Nephron progenitor cell (in vitro differentiated cells): Measurements from ENCODE around the gene PALD1.

ENCODE experiments used
- DNase-seq: peaks from one replicate; pipeline ENCODE4 v3.0.0; 2021
- H3K27ac Mint-ChIP-seq: 2 replicates; pipeline ENCODE4 v1.8.0; 2021; ENCODE audit warnings: mild to moderate bottlenecking, moderate library complexity, mixed read lengths
- H3K27me3 Mint-ChIP-seq: 2 replicates; pipeline ENCODE4 v1.8.0; 2021; ENCODE audit warnings: mild to moderate bottlenecking, low read depth, mixed read lengths; ENCODE audit not compliant: poor library complexity
- H3K36me3 Mint-ChIP-seq: 2 replicates; pipeline ENCODE4 v1.8.0; 2021; ENCODE audit warnings: low read depth, mixed read lengths
- H3K4me1 Mint-ChIP-seq: 2 replicates; pipeline ENCODE4 v1.8.0; 2021; ENCODE audit warnings: mixed read lengths
- H3K4me3 Mint-ChIP-seq: 2 replicates; pipeline ENCODE4 v1.8.0; 2021; ENCODE audit warnings: mild to moderate bottlenecking, moderate library complexity, mixed read lengths
- H3K9me3 Mint-ChIP-seq: 2 replicates; pipeline ENCODE4 v1.8.0; 2021; ENCODE audit warnings: mild to moderate bottlenecking, moderate library complexity, mixed read lengths
- CTCF ChIP-seq: fragments of 200-600 bp; sonication (generic); IDR thresholded peaks from 2 replicates; pipeline ENCODE4 v1.5.0; 2021; ENCODE audit warnings: antibody characterized with exemption

PALD1 gene

DNA sequence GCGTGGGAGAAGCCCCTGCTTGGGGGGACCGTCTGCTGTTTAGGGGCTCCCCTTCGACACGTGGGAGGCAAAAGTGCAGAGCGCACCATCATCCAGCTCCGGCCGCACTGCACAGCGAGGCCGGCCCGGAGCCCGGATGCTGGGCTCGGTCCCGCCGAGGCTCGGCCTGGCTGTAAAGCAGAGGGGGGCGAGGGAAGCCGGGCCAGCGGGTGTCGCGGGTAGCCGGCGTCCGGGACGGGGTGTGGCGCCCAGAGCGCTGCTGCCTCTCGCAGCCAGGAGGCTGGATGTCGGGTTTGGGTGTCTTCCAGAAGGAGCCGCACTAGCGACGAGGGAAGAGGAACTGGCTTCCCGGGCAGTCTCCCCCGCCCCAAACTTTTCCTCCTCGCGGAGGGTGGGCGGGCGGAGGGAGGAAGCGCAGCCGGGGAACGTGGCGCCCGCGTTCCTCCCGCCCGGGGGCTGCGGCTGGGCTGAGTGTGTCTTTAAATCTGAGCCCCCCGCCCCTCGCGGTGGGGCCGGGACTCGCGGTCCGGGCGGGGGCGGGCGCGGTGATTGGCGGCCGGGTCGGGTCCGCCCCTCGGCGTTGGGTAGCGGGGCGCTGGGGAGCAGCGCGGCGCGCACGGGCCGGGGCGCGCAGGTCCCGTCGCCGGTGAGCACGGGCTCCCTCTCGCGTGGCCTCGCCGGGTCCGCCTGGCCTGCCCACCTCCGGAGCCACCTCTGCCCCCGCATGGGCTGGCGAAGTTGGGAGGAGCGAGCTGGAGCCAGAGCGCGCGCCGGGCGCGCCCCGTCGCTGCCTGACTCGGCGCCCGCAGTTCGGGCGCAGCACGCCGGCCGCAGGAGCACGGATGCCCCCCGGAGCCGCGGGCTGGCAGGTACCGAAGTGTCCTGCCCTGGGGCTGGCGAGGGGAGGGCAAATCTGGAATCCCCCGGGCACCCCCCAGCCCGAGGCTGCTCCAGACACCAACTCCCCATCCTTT is at the start of gene PALD1:
Gene PALD1 (plus strand): TSS at position 577 of the 974 bp plus-strand sequence. CDS start 47,185 bp downstream, outside the sequence.
- TF ChIP-seq CTCF, result no peak
- peak; percentile 81 for DNase-seq
- Mint-ChIP-seq H3K4me1 (peaks cover 69% of the 10 kb centered on the region), H3K36me3 (no peaks in the 10 kb centered on the region), H3K4me3 (peak within 1 kb of the TSS; percentile 78), H3K27me3 (peaks cover 33% of the 10 kb centered on the region), H3K9me3 (no peaks in the 10 kb centered on the region), H3K27ac (no peak within 1 kb of the TSS)

GRCh38 chr10:70430493-70431445 is 47.8 kb upstream of the PALD1 start:
- no peak for TF ChIP-seq CTCF
- no peak overlapping the region for H3K4me3 Mint-ChIP-seq
- H3K27me3 Mint-ChIP-seq, result no peaks in the 10 kb centered on the region
- H3K36me3 Mint-ChIP-seq, result peaks cover 15% of the 10 kb centered on the region
- H3K4me1 Mint-ChIP-seq, result peaks cover 14% of the 10 kb centered on the region
- no peaks in the 10 kb centered on the region for H3K9me3 Mint-ChIP-seq
- no peak for DNase-seq
- H3K27ac Mint-ChIP-seq, result peak overlapping the region; percentile 57

DNA sequence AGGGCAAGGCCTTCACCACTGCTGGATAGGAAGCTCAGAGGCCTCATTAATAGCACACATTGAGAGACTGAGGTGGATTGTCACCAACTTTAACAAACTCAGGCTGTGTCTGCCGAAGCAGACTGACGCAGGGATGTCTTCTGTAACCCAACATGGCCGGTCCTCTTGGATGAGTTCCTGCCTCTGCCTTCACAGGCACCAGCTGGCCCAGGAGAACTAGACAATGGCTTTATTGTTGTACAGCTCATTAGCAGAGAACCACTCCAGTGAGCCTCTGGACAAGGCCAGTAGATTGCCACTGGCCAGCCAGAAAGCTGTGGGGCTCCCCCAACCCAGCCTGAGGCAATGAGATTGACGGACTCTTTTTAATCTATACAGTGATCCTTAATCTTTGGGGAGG is 46.5 kb upstream of the PALD1 start:
- no peaks in the 10 kb centered on the region for H3K9me3 Mint-ChIP-seq
- no peak for DNase-seq
- no peak overlapping the region for H3K27ac Mint-ChIP-seq
- peaks cover 6% of the 10 kb centered on the region for H3K36me3 Mint-ChIP-seq
- peaks cover 7% of the 10 kb centered on the region for H3K27me3 Mint-ChIP-seq
- TF ChIP-seq CTCF, result no peak
- H3K4me1 Mint-ChIP-seq, result peaks cover 14% of the 10 kb centered on the region
- no peak overlapping the region for H3K4me3 Mint-ChIP-seq

DNA sequence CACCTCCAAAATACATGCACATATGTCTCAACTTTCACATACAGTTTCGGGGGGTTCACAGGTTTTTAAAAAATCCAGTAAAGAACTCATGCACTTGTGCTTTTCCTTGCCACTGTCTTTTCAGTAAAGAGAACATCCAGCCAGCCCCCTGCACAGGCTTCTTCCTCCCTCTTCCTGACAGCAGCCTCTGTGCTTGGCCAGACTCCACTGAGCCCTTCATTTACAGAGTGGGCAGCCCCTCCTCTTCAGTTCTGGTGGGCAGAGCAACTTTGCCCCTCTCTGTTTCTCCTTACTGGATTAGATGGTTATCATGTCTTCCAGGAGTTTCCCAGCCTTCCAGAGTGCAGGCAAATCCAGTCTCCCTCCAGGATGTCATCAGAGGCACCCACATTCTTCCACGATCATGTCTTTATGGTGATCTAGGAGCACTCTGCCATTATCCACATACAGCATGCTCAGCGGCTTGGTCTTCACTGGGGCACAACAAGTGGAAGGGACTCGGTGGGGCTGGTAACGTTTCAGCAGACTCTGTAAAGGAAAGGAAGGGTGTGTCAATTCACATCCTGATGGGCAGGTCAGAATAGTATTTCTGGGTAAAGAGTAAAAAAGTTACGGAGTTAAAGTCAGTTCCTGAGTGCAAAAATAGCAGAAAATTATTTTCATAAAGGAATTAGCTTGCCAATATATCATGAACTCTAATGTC is 45.9 kb upstream of the PALD1 start:
- peaks cover 6% of the 10 kb centered on the region for H3K36me3 Mint-ChIP-seq
- no peak for TF ChIP-seq CTCF
- no peak for DNase-seq
- H3K27ac Mint-ChIP-seq, result no peak overlapping the region
- H3K27me3 Mint-ChIP-seq, result peaks cover 10% of the 10 kb centered on the region
- peaks cover 14% of the 10 kb centered on the region for H3K4me1 Mint-ChIP-seq
- no peak overlapping the region for H3K4me3 Mint-ChIP-seq
- H3K9me3 Mint-ChIP-seq, result no peaks in the 10 kb centered on the region

DNA sequence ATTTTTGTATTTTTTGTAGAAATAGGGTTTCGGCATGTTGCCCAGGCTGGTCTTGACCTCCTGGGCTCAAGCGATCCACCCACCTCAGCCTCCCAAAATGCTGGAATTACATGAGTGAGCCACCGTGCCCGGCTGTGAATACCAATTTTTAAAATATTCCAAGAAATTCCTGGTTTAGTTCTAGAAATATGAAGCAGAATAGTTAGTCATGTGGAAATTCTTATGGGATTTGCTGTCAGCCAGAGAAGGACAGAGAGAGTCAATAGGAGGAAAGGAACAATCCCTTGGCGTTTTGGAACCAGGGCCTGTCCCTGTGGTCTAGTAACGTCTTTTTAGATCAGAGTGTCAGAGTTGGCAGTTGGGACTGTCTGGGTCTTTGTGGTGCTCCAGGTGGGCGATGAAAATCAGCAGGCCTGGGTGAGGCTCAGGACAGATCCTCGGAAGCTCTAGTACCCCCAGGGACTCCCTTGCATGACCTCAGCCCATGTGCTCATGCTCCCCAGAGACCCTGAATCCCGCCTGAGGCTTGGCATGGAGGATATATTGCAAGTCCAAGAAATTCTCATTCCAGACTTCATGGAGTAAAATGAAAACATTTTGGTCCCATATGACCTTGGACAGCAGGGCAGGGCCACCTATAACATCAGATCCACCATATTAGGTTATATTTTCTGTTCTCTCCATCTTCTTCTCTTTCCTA is 44.8 kb upstream of the PALD1 start:
- Mint-ChIP-seq H3K9me3 (no peaks in the 10 kb centered on the region), H3K4me1 (peaks cover 14% of the 10 kb centered on the region), H3K27me3 (peaks cover 19% of the 10 kb centered on the region), H3K36me3 (no peaks in the 10 kb centered on the region), H3K27ac (no peak overlapping the region), H3K4me3 (no peak overlapping the region)
- DNase-seq, result no peak
- TF ChIP-seq CTCF, result no peak
